DOHH2 (cell line): ENCODE measurements around the gene TMEM164.

ENCODE experiments used
- H3F3A ChIP-seq: fragments of 200-600 bp; sonication (generic), shearing (Covaris generic); 2 replicates; pipeline ENCODE4 v1.6.0; 2016; ENCODE audit warnings: antibody characterized with exemption, mild to moderate bottlenecking; ENCODE audit not compliant: control insufficient read depth, insufficient read depth
- H3K27ac ChIP-seq: fragments of 200-600 bp; sonication (generic); 2 replicates; pipeline ENCODE4 v1.5.1; 2014; ENCODE audit warnings: low read depth, mild to moderate bottlenecking, low read length, moderate library complexity
- H3K27me3 ChIP-seq: fragments of 200-600 bp; sonication (generic); 2 replicates; pipeline ENCODE4 v1.6.1; 2014; ENCODE audit warnings: mild to moderate bottlenecking, low read length, mixed read lengths; ENCODE audit not compliant: control insufficient read depth
- H3K36me3 ChIP-seq: fragments of 200-600 bp; sonication (generic); 2 replicates; pipeline ENCODE4 v1.6.1; 2014; ENCODE audit warnings: mild to moderate bottlenecking, low read length, moderate library complexity, mixed read lengths; ENCODE audit not compliant: control insufficient read depth
- H3K4me1 ChIP-seq: fragments of 200-600 bp; sonication (generic); 2 replicates; pipeline ENCODE4 v1.6.1; 2014; ENCODE audit warnings: mild to moderate bottlenecking, low read length, mixed read lengths; ENCODE audit not compliant: control insufficient read depth
- H3K4me2 ChIP-seq: fragments of 200-600 bp; sonication (generic); 2 replicates; pipeline ENCODE4 v1.6.0; 2014; ENCODE audit warnings: mild to moderate bottlenecking, low read length, moderate library complexity
- H3K4me3 ChIP-seq: fragments of 200-600 bp; sonication (generic); 2 replicates; pipeline ENCODE4 v1.5.1; 2014; ENCODE audit warnings: mild to moderate bottlenecking, low read length, mixed read lengths
- H3K79me2 ChIP-seq: fragments of 200-600 bp; sonication (generic); 2 replicates; pipeline ENCODE4 v1.6.1; 2014; ENCODE audit warnings: mild to moderate bottlenecking, low read length, mixed read lengths; ENCODE audit not compliant: control insufficient read depth
- H3K9me2 ChIP-seq: fragments of 200-600 bp; sonication (generic); replicated peaks from 2 replicates; pipeline ENCODE4 v1.6.1; 2014; ENCODE audit warnings: mild to moderate bottlenecking, low read length, mixed read lengths; ENCODE audit not compliant: control insufficient read depth
- H3K9me3 ChIP-seq: fragments of 200-600 bp; sonication (generic); 2 replicates; pipeline ENCODE4 v1.6.1; 2014; ENCODE audit warnings: antibody characterized with exemption, low read length, mixed read lengths; ENCODE audit not compliant: control insufficient read depth, insufficient read depth
- H4K20me1 ChIP-seq: fragments of 200-600 bp; sonication (generic); 2 replicates; pipeline ENCODE4 v1.6.0; 2014; ENCODE audit warnings: low read depth, mild to moderate bottlenecking, antibody characterized with exemption, low read length, moderate library complexity; ENCODE audit not compliant: control insufficient read depth, insufficient read depth
- CTCF ChIP-seq: fragments of 200-600 bp; sonication (generic); IDR thresholded peaks from one replicate; pipeline ENCODE4 v1.5.1; 2014; ENCODE audit warnings: antibody characterized with exemption, mild to moderate bottlenecking, low read depth, low read length; ENCODE audit not compliant: poor library complexity, severe bottlenecking
- EZH2phosphoT487 ChIP-seq: fragments of 200-600 bp; sonication (generic); IDR thresholded peaks from 2 replicates; pipeline ENCODE4 v1.6.1; 2017; ENCODE audit warnings: borderline replicate concordance, mild to moderate bottlenecking, antibody characterized with exemption, low read length, moderate library complexity, mixed read lengths

TMEM164 gene

GRCh38 chrX:110086162-110086915 is 83.4 kb downstream of the TMEM164 start:
- H3K9me2 ChIP-seq: no peaks in the 10 kb centered on the region
- H4K20me1 ChIP-seq: no peaks in the 10 kb centered on the region
- H3K27ac ChIP-seq: no peak overlapping the region
- H3F3A ChIP-seq: no peaks in the 10 kb centered on the region
- H3K9me3 ChIP-seq: no peaks in the 10 kb centered on the region
- no peak overlapping the region for H3K4me2 ChIP-seq
- no peaks in the 10 kb centered on the region for H3K27me3 ChIP-seq
- no peak for TF ChIP-seq CTCF
- no peak for TF ChIP-seq EZH2phosphoT487
- H3K4me1 ChIP-seq: peaks cover 6% of the 10 kb centered on the region
- H3K4me3 ChIP-seq: no peak overlapping the region
- H3K79me2 ChIP-seq: no peaks in the 10 kb centered on the region
- H3K36me3 ChIP-seq: no peaks in the 10 kb centered on the region

GRCh38 chrX:110086916-110087484 is 84.1 kb downstream of the TMEM164 start:
- H3K27me3 ChIP-seq: no peaks in the 10 kb centered on the region
- no peaks in the 10 kb centered on the region for H3K9me2 ChIP-seq
- TF ChIP-seq EZH2phosphoT487: no peak
- TF ChIP-seq CTCF: no peak
- H3K36me3 ChIP-seq: no peaks in the 10 kb centered on the region
- no peak overlapping the region for H3K4me2 ChIP-seq
- H3K27ac ChIP-seq: no peak overlapping the region
- no peaks in the 10 kb centered on the region for H3F3A ChIP-seq
- H3K4me1 ChIP-seq: peaks cover 6% of the 10 kb centered on the region
- no peaks in the 10 kb centered on the region for H3K79me2 ChIP-seq
- H3K4me3 ChIP-seq: no peak overlapping the region
- H4K20me1 ChIP-seq: no peaks in the 10 kb centered on the region
- H3K9me3 ChIP-seq: no peaks in the 10 kb centered on the region

DNA sequence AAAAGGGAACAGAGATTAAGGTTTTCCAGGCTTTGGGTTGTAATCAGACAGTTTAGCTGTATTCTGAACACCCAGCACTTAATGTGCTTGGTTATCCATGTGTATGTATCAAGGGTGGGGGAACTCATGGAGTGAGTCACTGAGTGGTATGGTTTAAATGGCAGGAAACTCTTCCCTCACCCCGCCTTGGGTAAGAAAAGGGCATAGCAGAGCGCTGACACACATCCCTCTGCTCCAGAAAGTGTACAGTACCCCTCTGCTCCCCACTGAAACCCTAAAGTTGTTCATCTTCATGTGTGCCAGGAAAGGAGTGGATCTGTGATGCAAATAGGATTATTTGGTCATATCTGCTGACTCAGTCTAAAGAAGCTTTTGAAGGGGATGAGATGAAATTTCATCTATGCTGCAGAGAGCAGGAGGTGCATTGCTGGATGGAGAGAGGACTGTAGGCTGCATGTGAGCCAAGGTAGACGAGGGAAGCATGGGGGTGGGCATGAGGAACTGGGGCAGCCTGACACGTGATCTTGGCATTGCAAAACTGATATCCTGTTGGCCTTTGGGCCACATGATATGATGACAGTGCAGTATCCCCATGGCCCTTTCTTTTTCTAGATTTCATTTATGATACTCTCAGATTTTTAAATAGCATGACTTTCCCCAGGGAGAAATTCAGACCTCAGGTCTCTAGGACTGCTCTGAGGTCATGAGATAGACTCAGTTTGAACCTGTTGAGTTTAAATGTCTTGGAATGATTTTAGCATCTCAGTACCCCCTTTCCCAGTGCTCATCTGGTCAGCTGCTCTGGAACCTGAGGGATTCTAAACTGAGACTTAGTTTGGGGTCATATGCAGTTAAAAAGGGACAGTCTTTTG is 84.8 kb downstream of the TMEM164 start:
- Histone ChIP-seq H3K4me2 (no peak overlapping the region), H3K27me3 (no peaks in the 10 kb centered on the region), H3F3A (no peaks in the 10 kb centered on the region), H3K27ac (no peak overlapping the region), H3K9me2 (no peaks in the 10 kb centered on the region), H3K79me2 (no peaks in the 10 kb centered on the region), H4K20me1 (no peaks in the 10 kb centered on the region), H3K4me1 (peaks cover 6% of the 10 kb centered on the region), H3K9me3 (no peaks in the 10 kb centered on the region), H3K36me3 (no peaks in the 10 kb centered on the region), H3K4me3 (no peak overlapping the region)
- no peak for TF ChIP-seq CTCF
- no peak for TF ChIP-seq EZH2phosphoT487
